Trophoblast cell (in vitro differentiated cells and primary cell): Measurements from ENCODE around the gene HDAC11.
A peak's percentile ranks its signal among the peaks of the same experiment; 100 is the strongest.

Experiments used
- DNase-seq, 2 donors: peaks; one replicate each; pipeline ENCODE4 v3.0.0-alpha.2; 2016
- H2AFZ ChIP-seq: 2 replicates; pipeline ENCODE4 v1.6.1; 2013; ENCODE audit warnings: low read length, moderate library complexity, mild to moderate bottlenecking; ENCODE audit not compliant: insufficient read depth, poor library complexity
- H2AK5ac ChIP-seq: 2 replicates; pipeline ENCODE4 v1.6.1; 2013; ENCODE audit warnings: mild to moderate bottlenecking, low read length
- H2BK120ac ChIP-seq: 2 replicates; pipeline ENCODE4 v1.6.1; 2013; ENCODE audit warnings: low read length, mild to moderate bottlenecking, moderate library complexity; ENCODE audit not compliant: insufficient read depth, poor library complexity
- H2BK12ac ChIP-seq: 2 replicates; pipeline ENCODE4 v1.6.1; 2013; ENCODE audit warnings: mild to moderate bottlenecking, low read length, moderate library complexity
- H2BK5ac ChIP-seq: 2 replicates; pipeline ENCODE4 v1.6.1; 2013; ENCODE audit warnings: low read length, low read depth, moderate library complexity, mild to moderate bottlenecking; ENCODE audit not compliant: poor library complexity
- H3K14ac ChIP-seq: 2 replicates; pipeline ENCODE4 v1.6.1; 2013; ENCODE audit warnings: mild to moderate bottlenecking, low read length
- H3K18ac ChIP-seq: 2 replicates; pipeline ENCODE4 v1.6.1; 2013; ENCODE audit warnings: mild to moderate bottlenecking, low read length
- H3K23ac ChIP-seq: 2 replicates; pipeline ENCODE4 v1.6.1; 2013; ENCODE audit warnings: low read length
- H3K27ac ChIP-seq: 2 replicates; pipeline ENCODE4 v1.5.1; 2013; ENCODE audit warnings: low read depth, mild to moderate bottlenecking, inconsistent platforms, low read length, moderate library complexity
- H3K27me3 ChIP-seq: 2 replicates; pipeline ENCODE4 v1.6.1; 2013; ENCODE audit warnings: inconsistent platforms, mild to moderate bottlenecking, low read length, moderate library complexity; ENCODE audit not compliant: insufficient read depth
- H3K36me3 ChIP-seq, 2 experiments: 1 replicate in 1 of 2; 2 replicates in 1 of 2; pipeline ENCODE4 v1.6.1; 2013; ENCODE audit warnings: low read length in 2 of 2, mild to moderate bottlenecking in 2 of 2, moderate library complexity in 1 of 2; ENCODE audit not compliant: insufficient read depth in 2 of 2, control insufficient read depth in 1 of 2
- H3K4ac ChIP-seq: 2 replicates; pipeline ENCODE4 v1.6.1; 2013; ENCODE audit warnings: low read depth, mild to moderate bottlenecking, low read length, moderate library complexity
- H3K4me1 ChIP-seq, 2 experiments: 1 replicate in 1 of 2; 2 replicates in 1 of 2; pipeline ENCODE4 v1.6.1; 2013; ENCODE audit warnings: low read length in 2 of 2, mild to moderate bottlenecking in 2 of 2, moderate library complexity in 1 of 2; ENCODE audit not compliant: insufficient read depth in 2 of 2, control insufficient read depth in 1 of 2
- H3K4me2 ChIP-seq: 2 replicates; pipeline ENCODE4 v1.6.1; 2013; ENCODE audit warnings: inconsistent platforms, mild to moderate bottlenecking, low read length, moderate library complexity
- H3K4me3 ChIP-seq: 2 replicates; pipeline ENCODE4 v1.5.1; 2013; ENCODE audit warnings: mild to moderate bottlenecking, low read depth, low read length, inconsistent platforms
- H3K79me1 ChIP-seq: one replicate; pipeline ENCODE4 v1.6.1; 2013; ENCODE audit warnings: low read length
- H3K79me2 ChIP-seq: 2 replicates; pipeline ENCODE4 v1.6.1; 2013; ENCODE audit warnings: low read length, mild to moderate bottlenecking; ENCODE audit not compliant: control insufficient read depth, insufficient read depth, poor library complexity
- H3K9ac ChIP-seq: 2 replicates; pipeline ENCODE4 v1.6.1; 2013; ENCODE audit warnings: mild to moderate bottlenecking, low read length
- H3K9me3 ChIP-seq: 2 replicates; pipeline ENCODE4 v1.6.1; 2013; ENCODE audit warnings: low read depth, mild to moderate bottlenecking, control low read depth, inconsistent platforms, low read length; ENCODE audit not compliant: insufficient read depth
- H4K12ac ChIP-seq: 2 replicates; pipeline ENCODE4 v1.6.1; 2013; ENCODE audit warnings: low read depth, mild to moderate bottlenecking, low read length, moderate library complexity
- H4K8ac ChIP-seq: 2 replicates; pipeline ENCODE4 v1.6.1; 2013; ENCODE audit warnings: low read depth, mild to moderate bottlenecking, low read length, moderate library complexity
- H4K91ac ChIP-seq: one replicate; pipeline ENCODE4 v1.6.1; 2013; ENCODE audit warnings: low read depth, mild to moderate bottlenecking, low read length, moderate library complexity
- WGBS: extraction: QIAGEN DNeasy Blood & Tissue Kit; methylation state at CpG from one replicate; pipeline ENCODE4 v1.1.7; 2013; ENCODE audit warnings: missing lambda C conversion rate; ENCODE audit not compliant: insufficient read length, insufficient coverage; ENCODE audit errors: extremely low coverage; 5-methylcytosine and 5-hydroxymethylcytosine counted together

The HDAC11 gene

GRCh38 chr3:13506239-13506638 is 26.1 kb downstream of the HDAC11 start:
- Histone ChIP-seq H3K27ac (no peak overlapping the region), H3K4me3 (no peak overlapping the region), H2BK5ac (no peak overlapping the region), H3K4me2 (no peak overlapping the region), H3K79me1 (peaks cover 2% of the 10 kb centered on the region), H4K8ac (no peak overlapping the region), H3K4me1 (peaks cover 0 to 7% of the 10 kb centered on the region in 2 experiments), H3K36me3 (peaks cover 0 to 2% of the 10 kb centered on the region in 2 experiments), H2BK120ac (no peak overlapping the region), H3K23ac (no peak overlapping the region), H3K27me3 (no peaks in the 10 kb centered on the region), H4K12ac (no peak overlapping the region), H3K4ac (no peak overlapping the region), H2AK5ac (no peak overlapping the region), H3K9me3 (no peaks in the 10 kb centered on the region), H3K18ac (no peak overlapping the region), H4K91ac (no peak overlapping the region), H2BK12ac (no peak overlapping the region), H3K9ac (no peak overlapping the region), H3K14ac (no peak overlapping the region), H3K79me2 (no peaks in the 10 kb centered on the region), H2AFZ (no peak overlapping the region)
- no peak for DNase-seq
- WGBS, result no CpG with 5 or more reads among the region's 1 CpG

- H3K23ac ChIP-seq, result no peak overlapping the region
- H3K4me2 ChIP-seq, result no peak overlapping the region
- H3K4me3 ChIP-seq, result no peak overlapping the region
- no peak overlapping the region for H3K9ac ChIP-seq
- H3K4me1 ChIP-seq, result peaks cover 0 to 7% of the 10 kb centered on the region in 2 experiments
- no peaks in the 10 kb centered on the region for H3K79me2 ChIP-seq
- no peak for DNase-seq
- peaks cover 0 to 2% of the 10 kb centered on the region in 2 experiments for H3K36me3 ChIP-seq
- H3K79me1 ChIP-seq, result peaks cover 2% of the 10 kb centered on the region
- H4K12ac ChIP-seq, result no peak overlapping the region
- H3K9me3 ChIP-seq, result no peaks in the 10 kb centered on the region
- H3K4ac ChIP-seq, result no peak overlapping the region
- H3K18ac ChIP-seq, result no peak overlapping the region
- WGBS, result no CpG with 5 or more reads among the region's 4 CpGs
- no peak overlapping the region for H4K91ac ChIP-seq
- H2BK5ac ChIP-seq, result no peak overlapping the region
- H3K27me3 ChIP-seq, result no peaks in the 10 kb centered on the region
- no peak overlapping the region for H2AK5ac ChIP-seq
- no peak overlapping the region for H2BK12ac ChIP-seq
- H3K14ac ChIP-seq, result no peak overlapping the region
- H4K8ac ChIP-seq, result no peak overlapping the region
- no peak overlapping the region for H3K27ac ChIP-seq
- no peak overlapping the region for H2AFZ ChIP-seq
- no peak overlapping the region for H2BK120ac ChIP-seq
Observed at GRCh38 chr3:13506680-13507079, 26.6 kb downstream of the HDAC11 start.

GRCh38 chr3:13507247-13507569 is 27.1 kb downstream of the HDAC11 start:
- H4K8ac ChIP-seq, result no peak overlapping the region
- no CpG with 5 or more reads among the region's 3 CpGs for WGBS

GRCh38 chr3:13507570-13508339 is 27.6 kb downstream of the HDAC11 start:
- H3K9ac ChIP-seq, result no peak overlapping the region
- H3K14ac ChIP-seq, result no peak overlapping the region
- no peak overlapping the region for H2BK120ac ChIP-seq
- no peak overlapping the region for H4K8ac ChIP-seq
- H3K23ac ChIP-seq, result no peak overlapping the region
- no peaks in the 10 kb centered on the region for H3K79me2 ChIP-seq
- no peak overlapping the region for H2AFZ ChIP-seq
- peaks cover 2% of the 10 kb centered on the region for H3K79me1 ChIP-seq
- no peak overlapping the region for H3K4me2 ChIP-seq
- H2BK5ac ChIP-seq, result no peak overlapping the region
- WGBS, result no CpG with 5 or more reads among the region's 20 CpGs
- no peaks in the 10 kb centered on the region for H3K27me3 ChIP-seq
- no peaks in the 10 kb centered on the region for H3K9me3 ChIP-seq
- no peak overlapping the region for H2AK5ac ChIP-seq
- no peak overlapping the region for H2BK12ac ChIP-seq
- H3K4ac ChIP-seq, result no peak overlapping the region
- DNase-seq, result peak; percentile 40 to 52
- H4K91ac ChIP-seq, result no peak overlapping the region
- H4K12ac ChIP-seq, result no peak overlapping the region
- no peak overlapping the region for H3K4me3 ChIP-seq
- H3K18ac ChIP-seq, result no peak overlapping the region
- no peak overlapping the region for H3K27ac ChIP-seq
- peaks cover 0 to 1% of the 10 kb centered on the region in 2 experiments for H3K36me3 ChIP-seq
- H3K4me1 ChIP-seq, result peaks cover 0 to 7% of the 10 kb centered on the region in 2 experiments

More at GRCh38 chr3:13507247-13507569, 27.1 kb downstream of the HDAC11 start:
- H2AK5ac ChIP-seq, result no peak overlapping the region
- H3K4me2 ChIP-seq, result no peak overlapping the region
- no peak overlapping the region for H2BK12ac ChIP-seq
- no peak overlapping the region for H3K27ac ChIP-seq
- no peak overlapping the region for H3K4ac ChIP-seq
- H3K79me2 ChIP-seq, result no peaks in the 10 kb centered on the region
- no peak overlapping the region for H3K9ac ChIP-seq
- H3K18ac ChIP-seq, result no peak overlapping the region
- peaks cover 0 to 2% of the 10 kb centered on the region in 2 experiments for H3K36me3 ChIP-seq
- H2BK5ac ChIP-seq, result no peak overlapping the region
- no peak overlapping the region for H3K4me3 ChIP-seq
- H3K9me3 ChIP-seq, result no peaks in the 10 kb centered on the region
- H4K91ac ChIP-seq, result no peak overlapping the region
- no peak overlapping the region for H2BK120ac ChIP-seq
- H3K14ac ChIP-seq, result no peak overlapping the region
- H4K12ac ChIP-seq, result no peak overlapping the region
- H3K27me3 ChIP-seq, result no peaks in the 10 kb centered on the region
- H2AFZ ChIP-seq, result no peak overlapping the region
- peaks cover 0 to 7% of the 10 kb centered on the region in 2 experiments for H3K4me1 ChIP-seq
- peaks cover 2% of the 10 kb centered on the region for H3K79me1 ChIP-seq
- DNase-seq, result no peak
- H3K23ac ChIP-seq, result no peak overlapping the region
